HG03457 (cell line): ENCODE results near the gene MPEG1.
A peak's percentile ranks its signal among the peaks of the same experiment; 100 is the strongest.

Source experiments
- ATAC-seq: cut with Tn5 transposase; IDR thresholded peaks from one replicate; pipeline ENCODE4 v1.9.1; 2021; ENCODE audit warnings: moderate number of reproducible peaks; ENCODE audit not compliant: unreplicated experiment

MPEG1 gene

DNA sequence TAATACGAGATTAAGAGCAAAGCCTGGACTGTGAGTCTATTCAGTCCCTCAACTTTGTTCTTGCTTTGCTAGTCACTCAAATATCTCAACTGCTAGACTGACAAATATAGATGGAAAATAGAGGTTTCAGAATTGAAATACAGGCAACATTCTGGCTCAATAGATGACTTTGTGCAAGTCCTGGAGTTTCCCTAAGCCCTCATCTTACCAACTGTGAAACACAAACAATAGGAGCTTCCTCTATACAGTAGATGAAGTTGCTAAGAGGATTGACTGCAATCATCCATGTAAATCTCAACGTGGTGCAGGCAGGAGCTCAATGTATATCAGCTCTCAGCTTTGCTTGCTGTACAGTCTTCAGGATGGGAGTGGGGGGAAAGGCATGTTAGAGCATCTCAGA is 6.2 kb upstream of the MPEG1 start:
- no peak for ATAC-seq

DNA sequence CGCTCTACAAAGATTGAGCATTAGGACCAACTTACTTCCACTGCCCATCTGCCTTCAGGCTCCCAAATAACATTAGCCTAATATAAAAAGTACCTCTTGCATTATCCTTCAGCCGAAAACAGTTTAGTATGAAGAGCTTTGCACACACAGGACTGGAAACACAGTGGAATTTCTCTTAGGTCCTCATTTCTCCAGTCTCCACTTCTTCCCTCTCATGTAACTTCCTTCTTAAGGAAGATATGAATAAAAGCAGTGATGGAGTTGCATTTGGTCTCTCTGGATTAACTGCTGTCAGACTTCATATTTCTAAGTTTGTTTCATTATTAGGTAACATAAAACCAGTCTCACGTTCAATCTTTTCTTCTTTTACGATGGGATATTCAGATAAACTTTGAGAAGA is 5.6 kb upstream of the MPEG1 start:
- no peak for ATAC-seq

DNA sequence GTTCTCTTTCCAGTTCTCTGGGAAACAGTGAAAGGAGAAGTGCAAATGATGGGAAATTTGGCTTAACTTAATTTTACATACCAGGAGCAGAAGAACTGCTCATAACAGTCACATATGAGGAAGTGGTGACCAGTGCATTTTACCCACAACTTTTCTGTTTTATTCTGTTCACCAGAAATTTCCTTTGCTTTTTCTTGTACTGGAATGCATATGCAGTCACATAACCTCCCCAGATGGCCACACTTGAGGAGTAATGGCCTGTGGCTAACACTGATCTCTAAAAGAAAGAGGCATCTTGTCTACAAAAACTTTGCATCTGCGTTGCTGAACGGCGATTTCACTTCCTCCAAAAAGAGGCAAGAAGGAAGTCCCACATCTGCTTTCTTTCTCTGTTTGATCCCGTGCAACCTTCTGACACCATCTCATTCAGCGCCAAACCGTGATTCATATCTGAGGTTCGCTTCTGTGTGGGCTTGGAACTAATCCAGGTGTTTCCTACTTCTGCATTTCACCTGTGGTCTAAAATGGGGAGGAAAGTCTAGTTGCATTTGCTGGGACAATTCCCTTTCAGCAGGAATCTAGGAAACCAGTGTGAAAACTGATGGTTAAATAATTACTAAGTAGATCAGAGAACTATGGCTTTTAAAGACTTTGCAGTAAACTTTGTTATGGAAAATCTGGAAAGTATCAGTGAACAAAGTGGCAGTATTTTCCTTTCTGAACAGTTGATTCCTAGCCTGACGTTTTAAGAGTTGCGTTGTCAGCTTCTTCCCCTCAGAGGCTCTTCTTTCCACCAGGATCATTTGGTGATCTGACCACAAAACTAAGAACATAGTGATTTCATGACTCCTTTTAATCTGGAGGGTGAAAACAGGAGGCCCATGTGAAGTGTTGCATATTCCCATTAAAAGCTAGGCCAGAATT is 4.2 kb upstream of the MPEG1 start:
- peak; percentile 81 for ATAC-seq

DNA sequence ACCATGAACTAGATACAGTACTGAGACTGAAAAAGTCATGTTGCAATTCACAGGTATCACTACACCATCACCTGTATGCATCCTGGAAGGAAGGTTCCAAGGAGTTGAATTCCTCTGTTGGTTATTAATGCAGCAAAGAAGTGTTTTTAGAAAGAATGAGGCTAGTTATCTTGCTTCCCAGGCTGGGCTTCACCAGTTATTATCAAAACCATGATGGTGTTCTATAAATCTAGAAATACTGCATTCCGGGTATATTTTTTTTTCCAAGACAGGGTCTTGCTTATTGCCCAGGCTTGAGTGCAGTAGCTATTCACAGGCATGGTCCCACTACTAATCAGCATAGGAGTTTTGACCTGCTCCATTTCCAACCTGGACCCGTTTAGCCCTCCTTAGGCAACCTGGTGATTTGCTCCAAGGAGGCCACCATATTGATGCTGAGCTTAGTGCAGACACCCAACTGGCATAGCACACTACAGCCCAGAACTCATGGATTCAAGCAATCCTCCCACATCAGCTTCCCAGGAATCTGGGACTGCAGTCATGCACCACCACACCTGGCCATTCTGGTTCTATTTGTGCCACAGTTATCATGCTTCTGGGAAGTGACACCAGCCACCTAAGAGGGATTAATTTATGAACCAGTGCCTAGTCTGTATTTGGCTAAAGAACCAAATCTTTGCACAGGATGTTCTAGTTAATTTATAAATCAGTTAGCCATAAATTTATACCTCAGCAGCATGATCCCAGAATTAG is 1.6 kb upstream of the MPEG1 start:
- no peak for ATAC-seq

DNA sequence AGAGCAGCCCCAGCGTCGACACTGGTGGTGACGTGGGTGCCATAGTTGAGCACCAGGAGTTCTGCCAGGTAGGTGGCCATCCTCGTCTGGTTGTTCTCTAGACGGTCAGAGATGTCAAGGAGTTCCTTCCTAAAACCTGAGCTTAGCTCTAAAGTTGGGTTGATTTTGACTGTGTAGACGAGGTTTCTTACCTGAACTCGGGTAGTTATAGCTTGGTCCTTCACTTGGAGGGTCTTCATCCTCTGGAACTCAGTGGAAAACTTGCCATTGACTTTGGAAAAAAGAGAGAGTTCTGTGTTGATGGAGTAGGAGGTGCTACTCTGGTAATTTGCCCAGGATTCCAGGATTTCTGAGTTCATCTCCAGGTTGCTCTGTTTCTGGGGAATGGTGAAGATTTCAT is 505 bp downstream of the MPEG1 start:
- ATAC-seq = no peak

DNA sequence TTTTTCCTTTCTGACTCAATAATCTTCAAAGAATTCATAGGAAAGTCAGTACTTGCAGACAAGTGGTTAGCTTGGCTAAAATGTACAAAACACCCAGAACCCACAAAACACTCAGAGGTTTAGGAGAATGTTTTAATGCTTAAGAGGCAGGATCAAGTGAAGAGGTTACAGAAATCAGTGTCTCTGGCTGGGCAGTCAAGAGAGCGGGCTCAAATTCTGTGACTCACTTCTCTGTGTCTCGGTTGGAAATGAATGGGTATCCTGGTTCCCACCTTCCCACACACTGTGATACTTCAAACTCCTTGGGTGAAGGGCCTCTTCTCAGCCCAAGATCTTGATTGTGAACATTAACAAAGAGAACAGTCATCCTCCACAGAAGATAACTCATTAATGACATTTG is 3.8 kb downstream of the MPEG1 start:
- no peak for ATAC-seq

DNA sequence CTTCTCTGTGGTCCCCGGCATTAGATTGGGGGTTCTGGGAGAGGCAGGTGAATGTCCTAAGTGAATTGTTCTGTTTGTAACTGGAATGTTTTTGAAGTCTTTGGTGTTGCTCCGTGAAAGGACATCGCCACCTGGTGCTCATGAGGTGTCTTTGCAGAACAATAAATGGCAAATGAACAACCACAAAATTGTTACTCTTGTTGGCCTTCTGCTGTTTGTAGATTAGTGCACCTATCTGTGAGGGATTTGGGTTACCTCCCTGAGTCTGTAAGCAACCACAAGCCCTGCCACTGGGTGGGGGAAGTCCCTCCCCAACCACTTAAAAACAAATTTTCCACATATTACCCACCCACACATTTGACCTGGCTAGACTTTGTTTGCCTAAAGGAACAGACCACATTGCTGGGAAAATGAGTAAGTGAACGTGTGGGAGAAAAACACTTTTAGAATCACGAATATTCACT is 4.7 kb downstream of the MPEG1 start:
- ATAC-seq = peak; percentile 49

DNA sequence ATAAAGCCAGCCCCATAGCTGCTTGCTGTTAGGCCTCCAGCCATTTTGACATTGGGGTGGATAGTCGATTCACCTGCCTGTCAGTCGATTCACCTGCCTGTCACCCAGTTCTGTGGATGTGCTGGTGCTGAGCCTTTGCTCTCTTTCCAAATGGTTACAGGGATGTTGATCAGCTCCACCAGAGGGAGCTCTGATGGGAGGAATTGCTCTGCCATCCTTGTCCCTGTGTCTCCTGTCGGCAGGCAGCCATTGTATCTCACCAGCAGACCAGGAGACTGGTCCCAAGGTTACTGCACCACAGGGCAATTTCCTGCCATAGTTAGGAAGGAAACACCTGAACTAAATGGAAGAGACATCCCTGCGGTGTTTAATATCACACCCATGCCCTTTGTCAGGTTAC is 6.1 kb downstream of the MPEG1 start:
- no peak for ATAC-seq

DNA sequence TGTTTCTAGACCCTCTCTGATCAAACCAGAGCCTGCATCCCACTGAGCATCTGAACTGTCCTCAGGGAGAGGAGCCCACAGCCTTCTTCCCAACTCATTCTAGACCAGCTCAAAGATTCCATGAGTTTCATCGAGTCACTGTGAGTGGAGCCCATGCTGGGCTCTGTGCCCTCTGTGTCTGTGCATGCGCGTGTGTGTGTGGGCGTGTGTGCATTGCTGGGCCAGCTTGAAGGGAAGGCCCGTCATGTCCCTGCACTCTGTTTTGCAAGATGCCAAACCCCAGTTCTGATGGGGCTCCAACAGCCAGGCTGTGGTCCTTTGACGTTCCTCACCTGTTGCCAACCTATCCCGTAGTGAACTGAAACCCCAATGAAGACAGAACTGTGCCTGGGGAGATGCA is 7.1 kb downstream of the MPEG1 start:
- no peak for ATAC-seq

DNA sequence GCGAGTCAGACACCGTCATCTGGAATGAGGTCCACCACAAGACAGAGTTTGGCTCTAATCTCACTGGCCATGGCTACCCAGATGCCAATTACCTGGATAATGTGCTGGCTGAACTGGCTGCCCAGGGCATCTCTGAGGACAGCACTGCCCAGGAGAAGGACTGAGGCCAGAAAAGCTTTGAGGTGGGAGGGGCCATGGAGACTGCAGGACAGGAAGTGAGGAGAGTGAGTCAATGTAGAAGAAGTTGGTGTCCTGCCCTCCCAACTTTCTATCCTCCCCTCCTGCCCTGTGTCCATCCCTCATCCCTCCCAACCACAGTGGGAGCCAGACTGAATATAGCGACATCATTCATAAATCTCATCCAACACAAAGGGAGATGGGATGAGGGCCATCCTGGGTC is 8.0 kb downstream of the MPEG1 start:
- ATAC-seq = no peak

DNA sequence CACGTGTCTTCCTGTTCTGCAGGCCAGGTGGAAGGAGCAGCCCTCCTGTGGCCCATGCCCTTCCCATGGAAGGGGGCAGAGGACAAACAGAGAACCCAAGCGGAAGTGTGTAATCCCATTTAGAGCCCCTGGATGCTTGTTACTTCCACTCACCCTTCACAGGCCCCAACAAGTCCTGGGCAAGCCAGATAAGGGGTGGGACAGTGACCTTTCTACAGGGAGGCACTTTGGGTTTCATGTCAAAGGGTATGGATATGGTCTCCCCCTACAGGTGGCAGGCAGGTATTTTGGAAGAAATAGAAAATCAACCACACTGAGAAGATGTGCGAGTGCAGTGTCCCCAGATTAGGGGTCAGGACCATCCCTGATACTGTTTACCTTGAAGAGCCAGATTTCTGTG is 11.4 kb downstream of the MPEG1 start:
- no peak for ATAC-seq

DNA sequence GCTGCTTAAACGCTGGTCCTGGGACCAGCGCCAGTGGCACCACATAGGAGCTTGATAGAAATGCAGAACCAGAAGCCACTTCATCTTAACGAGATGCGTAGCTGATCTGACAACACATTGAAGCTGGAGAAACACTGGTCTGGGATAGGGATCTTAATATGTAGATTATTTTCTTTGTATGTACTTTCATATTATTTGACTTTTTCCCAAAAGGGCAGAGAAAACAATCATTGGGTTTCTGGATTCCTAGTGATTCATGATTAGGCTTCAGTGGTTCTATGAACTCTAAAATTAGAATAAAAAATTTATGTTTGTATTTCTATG is 12.3 kb downstream of the MPEG1 start:
- no peak for ATAC-seq

DNA sequence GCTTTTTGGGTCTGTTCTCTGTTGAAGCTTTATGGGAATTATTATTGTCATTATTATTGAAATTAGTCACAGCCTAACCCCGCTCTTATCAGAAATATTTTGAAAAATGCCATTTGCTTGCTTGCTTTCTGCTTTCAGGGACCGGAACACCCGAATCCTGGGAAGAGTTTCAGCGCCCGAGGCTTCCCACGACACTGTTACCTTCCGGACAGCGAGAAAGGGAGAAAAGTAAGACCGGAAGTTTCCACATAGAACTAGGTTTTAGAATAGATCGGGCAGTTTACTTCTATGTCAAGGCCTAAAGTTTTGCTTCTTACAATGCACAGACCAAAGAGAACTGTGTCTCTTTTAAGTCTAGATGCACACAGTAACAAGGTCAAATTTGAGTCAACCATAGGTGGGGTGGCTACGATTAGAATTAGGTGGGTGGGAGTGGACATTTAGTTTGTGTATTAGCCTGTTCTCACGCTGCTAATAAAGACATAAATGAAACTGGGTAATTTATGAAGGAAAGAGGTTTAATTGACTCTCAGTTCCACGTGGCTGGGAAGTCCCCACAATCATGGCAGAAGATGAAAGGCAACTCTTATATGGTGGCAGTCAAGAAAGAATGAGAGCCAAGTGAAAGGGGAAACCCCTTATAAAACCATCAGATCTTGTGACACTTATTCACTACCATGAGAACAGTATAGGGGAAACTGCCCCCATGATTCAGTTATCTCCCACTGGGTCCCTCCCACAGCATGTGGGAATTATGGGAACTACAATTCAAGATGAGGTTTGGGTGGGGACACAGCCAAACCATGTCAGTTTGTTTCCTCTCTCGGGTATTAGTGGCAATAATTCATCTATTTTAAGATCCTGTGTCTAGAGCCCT is 12.9 kb downstream of the MPEG1 start:
- peak; percentile 45 for ATAC-seq

DNA sequence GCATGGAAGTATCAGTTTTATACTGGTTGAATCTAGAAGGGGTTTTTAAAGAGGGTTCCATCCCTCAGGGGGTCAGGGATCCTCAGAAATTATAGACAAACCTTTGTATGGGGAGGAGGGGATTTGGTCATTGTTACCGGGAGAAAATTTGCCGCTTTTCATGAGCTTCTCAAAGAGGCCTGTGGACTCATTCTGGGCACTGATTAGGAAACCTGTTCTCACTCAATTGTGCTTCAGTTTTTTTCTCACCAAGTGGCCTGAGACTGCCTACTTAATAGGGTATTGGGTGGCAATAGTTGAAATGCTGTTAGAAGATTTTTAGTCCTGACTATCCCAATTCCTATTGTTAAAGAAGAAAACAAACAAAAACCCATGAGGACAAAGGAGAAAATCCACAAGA is 14.0 kb downstream of the MPEG1 start:
- ATAC-seq = no peak

DNA sequence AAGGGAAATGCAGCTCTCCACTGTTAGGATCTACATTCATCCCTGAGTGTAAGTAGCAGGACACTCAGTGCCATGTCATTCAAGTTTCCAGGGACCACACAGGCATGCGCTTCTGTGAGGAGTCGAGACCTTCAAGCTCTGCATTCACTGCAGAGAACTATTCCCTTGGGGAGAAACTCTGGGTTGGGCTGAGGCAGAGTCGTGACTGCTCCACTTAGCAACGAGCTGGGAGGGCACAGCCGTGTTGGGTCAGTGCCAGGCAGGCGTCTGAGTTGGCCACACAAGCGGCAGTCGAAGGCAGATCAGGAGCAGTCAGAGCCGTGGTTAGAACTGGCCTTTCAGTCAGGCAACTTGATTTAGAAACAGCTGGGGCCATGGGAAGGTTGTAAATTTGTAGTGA is 14.7 kb downstream of the MPEG1 start:
- no peak for ATAC-seq

DNA sequence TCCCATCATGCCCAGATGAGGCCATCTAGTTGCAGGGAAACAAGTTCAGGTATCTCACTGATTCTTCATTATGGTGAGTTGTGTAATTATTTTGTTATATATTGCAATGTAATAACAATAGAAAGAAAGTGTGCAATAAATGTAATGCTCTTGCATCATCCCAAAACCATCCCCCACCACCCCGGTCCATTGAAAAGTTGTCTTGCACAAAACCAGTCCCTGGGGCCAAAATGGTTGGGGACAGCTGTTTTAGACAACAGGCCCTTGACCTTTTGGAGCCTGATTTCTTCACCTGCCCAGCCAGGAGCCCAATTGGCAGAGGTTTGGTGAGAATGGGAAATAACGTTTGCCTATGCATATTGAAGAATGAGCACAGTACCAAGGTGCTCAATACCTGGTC is 15.9 kb downstream of the MPEG1 start:
- no peak for ATAC-seq

DNA sequence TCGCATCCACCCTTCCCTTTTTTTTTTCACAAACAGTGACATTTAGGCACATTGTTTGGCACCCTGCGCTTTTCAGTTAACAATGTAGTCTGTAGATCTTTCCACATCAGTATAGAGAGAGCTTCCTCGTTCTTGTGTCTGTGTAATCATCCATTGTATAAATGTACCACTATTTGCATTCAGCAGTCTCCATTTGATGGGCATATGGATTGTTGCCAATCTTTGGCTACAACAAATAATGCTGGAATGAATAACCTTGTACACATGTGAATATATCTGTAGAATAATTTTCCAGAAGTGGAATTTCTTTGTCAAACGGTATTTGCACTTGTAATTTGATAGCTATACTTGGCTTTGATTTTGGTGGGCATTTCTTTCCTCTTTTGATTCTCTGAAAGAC is 17.1 kb downstream of the MPEG1 start:
- ATAC-seq = no peak

DNA sequence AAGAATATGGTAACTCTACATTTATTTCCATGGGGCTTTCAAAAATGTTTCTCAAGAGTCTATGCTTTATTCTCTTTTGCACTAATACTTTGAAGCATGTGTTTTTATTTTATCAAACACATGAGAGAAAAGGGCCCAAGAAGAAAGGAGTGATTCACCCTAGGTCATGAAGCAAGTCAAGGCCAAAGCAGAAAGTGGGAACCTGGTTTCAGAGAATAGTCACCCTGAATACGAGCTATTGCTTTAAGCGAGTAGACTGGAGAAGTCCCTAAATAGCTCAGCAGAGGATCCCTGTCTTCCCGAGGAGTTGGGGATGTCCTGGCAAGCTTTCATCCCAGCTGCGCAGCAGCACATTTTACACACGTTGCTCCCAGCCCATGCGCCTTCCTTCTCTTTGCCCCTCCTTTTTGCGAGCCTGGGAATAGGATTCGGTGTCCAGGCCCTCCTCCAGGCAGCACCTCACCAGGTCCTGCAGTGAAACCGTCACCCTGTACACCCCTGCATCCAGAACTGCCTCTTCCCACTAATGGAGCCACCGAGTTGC is 19.1 kb downstream of the MPEG1 start:
- no peak for ATAC-seq

DNA sequence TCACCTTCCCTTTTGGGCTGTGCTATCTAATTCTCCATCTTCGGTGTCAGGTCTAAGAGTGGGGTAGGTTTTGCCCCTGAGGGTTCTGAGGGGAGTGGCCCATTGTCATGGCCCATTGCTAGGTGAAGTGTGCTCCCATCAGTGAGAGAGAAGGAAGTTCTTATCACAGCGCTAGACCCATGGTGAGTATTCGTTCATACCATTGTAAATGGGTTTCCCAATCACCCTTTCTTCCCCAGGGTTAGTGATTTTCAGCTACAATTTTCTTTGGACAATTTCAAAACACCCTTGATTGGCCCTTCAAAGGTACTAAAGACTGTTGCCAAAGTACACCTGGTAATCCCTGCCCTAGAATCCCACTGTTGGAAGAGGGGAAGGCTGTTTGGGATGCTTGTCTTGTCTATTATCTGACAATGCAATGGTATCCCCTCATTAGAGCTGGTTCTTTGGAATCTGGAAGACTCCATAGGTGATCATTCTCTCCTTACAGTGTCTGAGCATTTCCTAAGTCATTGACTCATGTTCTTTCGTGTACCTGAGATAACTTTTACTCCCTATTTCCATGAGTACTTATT is 20.2 kb downstream of the MPEG1 start:
- ATAC-seq = no peak

DNA sequence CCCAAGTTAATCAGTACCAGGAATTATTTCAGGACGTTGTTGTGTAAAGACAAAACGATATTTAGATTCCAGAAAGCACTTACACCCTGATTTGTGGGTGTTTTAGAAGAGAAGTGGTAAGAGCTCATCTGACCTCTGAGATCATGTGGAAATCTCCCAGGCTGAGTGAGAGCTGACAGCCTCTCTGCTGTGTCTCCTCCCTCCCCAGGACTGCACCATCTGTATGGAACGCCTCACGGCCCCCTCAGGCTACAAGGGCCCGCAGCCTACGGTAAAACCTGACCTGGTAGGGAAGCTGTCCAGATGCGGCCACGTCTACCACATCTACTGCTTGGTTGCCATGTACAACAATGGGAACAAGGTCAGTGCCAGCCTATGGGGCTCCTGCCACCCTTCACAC is 20.8 kb downstream of the MPEG1 start:
- no peak for ATAC-seq

DNA sequence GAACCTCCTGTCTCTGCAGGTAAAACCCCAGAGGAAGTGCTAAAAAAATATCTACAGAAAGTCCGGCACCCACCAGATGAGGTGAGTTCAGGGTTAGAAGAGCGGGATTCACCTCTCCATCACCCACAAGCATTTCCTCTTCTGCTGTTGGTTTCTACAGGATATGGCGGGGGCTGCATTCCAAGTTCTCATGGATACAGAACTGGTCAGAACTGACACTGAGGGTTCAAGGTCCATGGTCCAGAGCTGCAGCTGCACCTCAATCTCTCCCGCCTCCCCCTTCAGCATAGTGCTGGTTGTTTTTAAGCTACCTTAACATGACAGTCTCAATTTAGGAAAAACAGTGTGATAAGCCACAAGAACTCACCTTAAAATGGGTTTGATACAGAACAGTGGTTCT is 21.6 kb downstream of the MPEG1 start:
- ATAC-seq = no peak
